WTC11 (cell line): Measurements from ENCODE around the gene LARGE1. TPM values are rescaled to one million over a fixed set of nuclear protein-coding genes. Genes with fewer than 3 reads are reported as not detected.
A peak's percentile ranks its signal among the peaks of the same experiment; 100 is the strongest.

Experiments used
- ATAC-seq: fragments of 200-7000 bp; cut with Tn5 transposase; 2 replicates; pipeline ENCODE4 v1.10.0; 2021; ENCODE audit warnings: mild to moderate bottlenecking, moderate library complexity
- Bru-seq: library from RNA; stranded (reverse); fragments of 400-500 nt; gene quantifications from one replicate; lab custom pipeline; 2021; lab: Mats Ljungman, UMichigan
- CTCF ChIA-PET: fragments of 300-600 bp; sonication (Branson Sonifier 250); formaldehyde crosslinking; loops from one replicate; lab custom pipeline; 2021; ENCODE audit warnings: antibody characterized with exemption; lab: Charles Lee
- POLR2A ChIA-PET: fragments of 350-600 bp; sonication (Branson Sonifier 250); formaldehyde crosslinking; loops from one replicate; lab custom pipeline; 2021; ENCODE audit warnings: antibody characterized with exemption; lab: Charles Lee
- DNase-seq: peaks from one replicate; pipeline ENCODE4 v3.0.0; 2021; ENCODE audit warnings: low spot score
- H3K27ac Mint-ChIP-seq: 2 replicates; pipeline ENCODE4 v1.8.0; 2021; ENCODE audit warnings: mixed read lengths
- H3K27me3 Mint-ChIP-seq: 2 replicates; pipeline ENCODE4 v1.8.0; 2021; ENCODE audit warnings: low read depth, mild to moderate bottlenecking, moderate library complexity, mixed read lengths
- H3K36me3 Mint-ChIP-seq: 2 replicates; pipeline ENCODE4 v1.8.0; 2021; ENCODE audit warnings: mixed read lengths
- H3K4me1 Mint-ChIP-seq: 2 replicates; pipeline ENCODE4 v1.8.0; 2022; ENCODE audit warnings: mixed read lengths
- H3K4me3 Mint-ChIP-seq: 2 replicates; pipeline ENCODE4 v1.8.0; 2021; ENCODE audit warnings: mild to moderate bottlenecking, moderate library complexity, mixed read lengths
- H3K9me3 Mint-ChIP-seq: 2 replicates; pipeline ENCODE4 v1.8.0; 2021; ENCODE audit warnings: mixed read lengths
- ARID4B ChIP-seq: sonication (generic); formaldehyde crosslinking; IDR thresholded peaks from 2 replicates; pipeline ENCODE4 v1.8.0; 2023; ENCODE audit warnings: missing genetic modification reagents, mild to moderate bottlenecking, borderline replicate concordance
- ATF3 ChIP-seq: sonication (generic); formaldehyde crosslinking; conservative IDR thresholded peaks from 2 replicates; pipeline ENCODE4 v1.8.1; 2022; ENCODE audit warnings: mild to moderate bottlenecking, missing genetic modification reagents
- CBFB ChIP-seq: sonication (generic); formaldehyde crosslinking; IDR thresholded peaks from 2 replicates; pipeline ENCODE4 v1.8.1; 2022; ENCODE audit warnings: mild to moderate bottlenecking, low read depth, missing genetic modification reagents
- EMX1 ChIP-seq: fragments of 250-450 bp; sonication (Bioruptor Pico); IDR thresholded peaks from 2 replicates; pipeline ENCODE4 v1.8.0; 2021; ENCODE audit warnings: mild to moderate bottlenecking
- FOXP1 ChIP-seq: sonication (generic); formaldehyde crosslinking; IDR thresholded peaks from 2 replicates; pipeline ENCODE4 v1.8.0; 2022; ENCODE audit warnings: missing genetic modification reagents, mild to moderate bottlenecking, moderate library complexity, borderline replicate concordance
- GTF2I ChIP-seq: fragments of 250-450 bp; sonication (Bioruptor Pico); conservative IDR thresholded peaks from 2 replicates; pipeline ENCODE4 v1.4.0; 2021; ENCODE audit warnings: mild to moderate bottlenecking
- JAZF1 ChIP-seq: fragments of 250-450 bp; sonication (Bioruptor Pico); IDR thresholded peaks from 2 replicates; pipeline ENCODE4 v1.9.0; 2021; ENCODE audit warnings: moderate library complexity, mild to moderate bottlenecking, inconsistent platforms
- KAT7 ChIP-seq: sonication (generic); formaldehyde crosslinking; IDR thresholded peaks from 2 replicates; pipeline ENCODE4 v1.8.1; 2023; ENCODE audit warnings: missing genetic modification reagents, mild to moderate bottlenecking, borderline replicate concordance
- MXD4 ChIP-seq: fragments of 250-450 bp; sonication (Bioruptor Pico); IDR thresholded peaks from 2 replicates; pipeline ENCODE4 v1.8.0; 2021; ENCODE audit warnings: mild to moderate bottlenecking, moderate library complexity, borderline replicate concordance
- NFE2L1 ChIP-seq: sonication (generic); formaldehyde crosslinking; IDR thresholded peaks from 2 replicates; pipeline ENCODE4 v1.8.1; 2023; ENCODE audit warnings: missing genetic modification reagents
- TCF7 ChIP-seq: sonication (generic); formaldehyde crosslinking; IDR thresholded peaks from 2 replicates; pipeline ENCODE4 v1.8.0; 2022; ENCODE audit warnings: mild to moderate bottlenecking, low read depth, missing genetic modification reagents, moderate library complexity
- ZNF121 ChIP-seq: sonication (generic); formaldehyde crosslinking; IDR thresholded peaks from 2 replicates; pipeline ENCODE4 v1.8.0; 2023; ENCODE audit warnings: missing genetic modification reagents
- ZNF138 ChIP-seq: sonication (generic); formaldehyde crosslinking; conservative IDR thresholded peaks from 2 replicates; pipeline ENCODE4 v1.8.1; 2022; ENCODE audit warnings: mild to moderate bottlenecking, moderate library complexity, missing genetic modification reagents
- ZNF219 ChIP-seq: sonication (generic); formaldehyde crosslinking; IDR thresholded peaks from 2 replicates; pipeline ENCODE4 v1.8.0; 2023; ENCODE audit warnings: missing genetic modification reagents, mild to moderate bottlenecking, borderline replicate concordance
- ZNF423 ChIP-seq: fragments of 250-450 bp; sonication (Bioruptor Pico); IDR thresholded peaks from 2 replicates; pipeline ENCODE4 v2.1.2; 2022; ENCODE audit warnings: mild to moderate bottlenecking, moderate library complexity
- long read RNA-seq, 3 experiments: library from RNA in 1 of 3; library from capped mRNA in 1 of 3; library from polyadenylated mRNA in 1 of 3; unstranded in 2 of 3; stranded (forward) in 1 of 3; transcript quantifications; one replicate each; pipeline ENCODE4 v2.0.0, GENCODE V29; 2021
- total RNA-seq: library from RNA; stranded (reverse); gene quantifications from 3 replicates; pipeline ENCODE4 v1.2.3, GENCODE V29; 2021
- TF ChIP-seq, protein P1 (sequence below): fragments of 250-450 bp; sonication (Bioruptor Pico); IDR thresholded peaks from 2 replicates; pipeline ENCODE4 v1.9.0; 2021; ENCODE audit warnings: mild to moderate bottlenecking
- TF ChIP-seq, protein P2 (sequence below): fragments of 250-450 bp; sonication (Bioruptor Pico); IDR thresholded peaks from 2 replicates; pipeline ENCODE4 v1.9.0; 2021; ENCODE audit warnings: moderate library complexity, mild to moderate bottlenecking, inconsistent platforms, borderline replicate concordance
- TF ChIP-seq, protein P3 (sequence below): fragments of 250-450 bp; sonication (Bioruptor Pico); IDR thresholded peaks from 2 replicates; pipeline ENCODE4 v2.1.2; 2022; ENCODE audit warnings: mild to moderate bottlenecking, moderate library complexity
- TF ChIP-seq, protein P4 (sequence below): sonication (generic); formaldehyde crosslinking; IDR thresholded peaks from 2 replicates; pipeline ENCODE4 v1.8.1; 2022; ENCODE audit warnings: low read depth, missing genetic modification reagents, borderline replicate concordance

LARGE1 gene
- total RNA-seq (62.4 to 72.6 TPM (median 68.8 TPM) in 3 replicates), Bru-seq, nascent RNA (percentile 79 among the genes with signal in this experiment)
- long read RNA-seq, experiment 1, full-length matches to known transcripts = 89 of 182 reads
- long read RNA-seq, experiment 1, partial matches to known transcripts = 22 of 182 reads
- long read RNA-seq, experiment 1, other reads (novel, unspliced or antisense) = 71 of 182 reads
- long read RNA-seq, experiment 2, full-length matches to known transcripts = 17 of 47 reads
- long read RNA-seq, experiment 2, partial matches to known transcripts = 7 of 47 reads
- long read RNA-seq, experiment 2, other reads (novel, unspliced or antisense) = 23 of 47 reads
- long read RNA-seq, experiment 3 = 0 reads

GRCh38 chr22:33920197-33920540, at the start of gene LARGE1:
Gene LARGE1 (minus strand): TSS chr22:33920476.
- H3K27me3 Mint-ChIP-seq = peaks cover 8% of the 10 kb centered on the region
- ATAC-seq (no peak), DNase-seq (peak; percentile 56)
- no peaks in the 10 kb centered on the region for H3K9me3 Mint-ChIP-seq
- POLR2A ChIA-PET = interaction anchor here (1.6 kb wide), 1 partner anchor 85 kb away, joined by 6 read pairs; no protein-coding TSS in a partner anchor
- peak within 1 kb of the TSS; percentile 36; the same call in 1 of the 2 replicates for H3K27ac Mint-ChIP-seq
- H3K4me1 Mint-ChIP-seq = peaks cover 61% of the 10 kb centered on the region
- H3K4me3 Mint-ChIP-seq = peak within 1 kb of the TSS; percentile 93
- TF ChIP-seq ZNF138 (CRISPR knock-in tag) (no peak), NFE2L1 (CRISPR knock-in tag) (no peak), ZNF423 (CRISPR knock-in tag) (no peak), ARID4B (no peak), CBFB (CRISPR knock-in tag) (no peak), GTF2I (CRISPR knock-in tag) (no peak), TCF7 (CRISPR knock-in tag) (no peak), KAT7 (CRISPR knock-in tag) (no peak), MXD4 (CRISPR knock-in tag) (no peak), EMX1 (no peak), JAZF1 (no peak), FOXP1 (no peak), ZNF121 (no peak), ZNF219 (CRISPR knock-in tag) (no peak), ATF3 (CRISPR knock-in tag) (no peak)
- TF ChIP-seq, protein P1, sequence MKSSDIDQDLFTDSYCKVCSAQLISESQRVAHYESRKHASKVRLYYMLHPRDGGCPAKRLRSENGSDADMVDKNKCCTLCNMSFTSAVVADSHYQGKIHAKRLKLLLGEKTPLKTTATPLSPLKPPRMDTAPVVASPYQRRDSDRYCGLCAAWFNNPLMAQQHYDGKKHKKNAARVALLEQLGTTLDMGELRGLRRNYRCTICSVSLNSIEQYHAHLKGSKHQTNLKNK (CRISPR knock-in tag) = no peak
- TF ChIP-seq, protein P2, sequence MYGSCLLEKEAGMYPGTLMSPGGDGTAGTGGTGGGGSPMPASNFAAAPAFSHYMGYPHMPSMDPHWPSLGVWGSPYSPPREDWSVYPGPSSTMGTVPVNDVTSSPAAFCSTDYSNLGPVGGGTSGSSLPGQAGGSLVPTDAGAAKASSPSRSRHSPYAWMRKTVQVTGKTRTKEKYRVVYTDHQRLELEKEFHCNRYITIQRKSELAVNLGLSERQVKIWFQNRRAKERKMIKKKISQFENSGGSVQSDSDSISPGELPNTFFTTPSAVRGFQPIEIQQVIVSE = no peak
- TF ChIP-seq, protein P3, sequence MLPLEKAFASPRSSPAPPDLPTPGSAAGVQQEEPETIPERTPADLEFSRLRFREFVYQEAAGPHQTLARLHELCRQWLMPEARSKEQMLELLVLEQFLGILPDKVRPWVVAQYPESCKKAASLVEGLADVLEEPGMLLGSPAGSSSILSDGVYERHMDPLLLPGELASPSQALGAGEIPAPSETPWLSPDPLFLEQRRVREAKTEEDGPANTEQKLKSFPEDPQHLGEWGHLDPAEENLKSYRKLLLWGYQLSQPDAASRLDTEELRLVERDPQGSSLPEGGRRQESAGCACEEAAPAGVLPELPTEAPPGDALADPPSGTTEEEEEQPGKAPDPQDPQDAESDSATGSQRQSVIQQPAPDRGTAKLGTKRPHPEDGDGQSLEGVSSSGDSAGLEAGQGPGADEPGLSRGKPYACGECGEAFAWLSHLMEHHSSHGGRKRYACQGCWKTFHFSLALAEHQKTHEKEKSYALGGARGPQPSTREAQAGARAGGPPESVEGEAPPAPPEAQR (CRISPR knock-in tag) = no peak
- TF ChIP-seq, protein P4, sequence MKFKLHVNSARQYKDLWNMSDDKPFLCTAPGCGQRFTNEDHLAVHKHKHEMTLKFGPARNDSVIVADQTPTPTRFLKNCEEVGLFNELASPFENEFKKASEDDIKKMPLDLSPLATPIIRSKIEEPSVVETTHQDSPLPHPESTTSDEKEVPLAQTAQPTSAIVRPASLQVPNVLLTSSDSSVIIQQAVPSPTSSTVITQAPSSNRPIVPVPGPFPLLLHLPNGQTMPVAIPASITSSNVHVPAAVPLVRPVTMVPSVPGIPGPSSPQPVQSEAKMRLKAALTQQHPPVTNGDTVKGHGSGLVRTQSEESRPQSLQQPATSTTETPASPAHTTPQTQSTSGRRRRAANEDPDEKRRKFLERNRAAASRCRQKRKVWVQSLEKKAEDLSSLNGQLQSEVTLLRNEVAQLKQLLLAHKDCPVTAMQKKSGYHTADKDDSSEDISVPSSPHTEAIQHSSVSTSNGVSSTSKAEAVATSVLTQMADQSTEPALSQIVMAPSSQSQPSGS (CRISPR knock-in tag) = no peak
- CTCF ChIA-PET = interaction anchor here (1.0 to 2.3 kb wide), 3 partner anchors 23 to 401 kb away, joined by 3 to 12 read pairs (median 8); no protein-coding TSS in a partner anchor
- no peaks in the 10 kb centered on the region for H3K36me3 Mint-ChIP-seq
